Measurements from ENCODE around the gene LACTB.

Gene LACTB

GRCh38 chr15:63134245-63134985 is 12.8 kb downstream of the LACTB start:
- no peak for DNase-seq

DNA sequence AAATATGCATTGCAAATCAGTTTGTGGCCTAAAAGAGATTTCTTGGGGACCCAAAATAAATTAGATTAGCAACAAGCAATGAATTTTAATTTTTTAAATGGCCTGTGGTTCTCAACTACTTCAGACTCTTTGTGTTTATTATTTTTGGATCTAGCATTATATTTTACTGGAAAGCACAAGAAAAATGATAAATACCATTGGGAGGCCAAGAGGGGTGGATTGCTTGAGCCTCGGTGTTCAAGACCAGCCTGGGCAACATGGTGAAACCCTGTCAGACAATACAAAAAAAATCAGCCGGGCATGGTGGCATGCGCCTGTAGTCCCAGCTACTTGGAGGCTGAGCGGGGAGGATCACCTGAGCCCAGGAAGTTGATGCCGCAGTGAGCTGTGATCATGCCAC is 13.6 kb downstream of the LACTB start:
- DNase-seq = no peak

- DNase-seq = no peak
Measured at GRCh38 chr15:63135804-63136203, 14.1 kb downstream of the LACTB start.

GRCh38 chr15:63136742-63137141 is 15.1 kb downstream of the LACTB start:
- DNase-seq = no peak

GRCh38 chr15:63140936-63141335 is 19.3 kb downstream of the LACTB start:
- DNase-seq = no peak

DNA sequence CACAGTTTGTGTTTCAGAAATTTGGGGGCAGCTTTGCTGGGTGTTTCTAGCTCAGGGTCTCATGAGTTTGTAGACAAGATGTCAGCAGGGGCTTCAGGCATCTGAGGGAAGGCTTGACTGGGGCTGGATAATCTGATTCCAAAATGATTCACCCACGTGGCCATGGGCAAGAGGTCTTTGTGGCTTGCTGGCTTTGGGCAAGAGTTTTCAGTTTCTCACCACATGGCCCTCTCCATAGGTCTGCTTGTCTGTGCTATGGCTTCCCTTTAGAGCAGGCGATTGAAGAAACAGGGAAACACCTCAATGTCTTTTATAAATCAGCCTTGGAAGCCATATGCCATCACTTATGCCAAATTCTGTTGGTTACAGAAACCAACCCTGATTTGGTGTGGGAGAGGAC is 23.8 kb downstream of the LACTB start:
- DNase-seq = no peak

- no peak for DNase-seq
Measured at GRCh38 chr15:63146684-63147083, 25.0 kb downstream of the LACTB start.

GRCh38 chr15:63151665-63152064 is 30.0 kb downstream of the LACTB start:
- DNase-seq = no peak

DNA sequence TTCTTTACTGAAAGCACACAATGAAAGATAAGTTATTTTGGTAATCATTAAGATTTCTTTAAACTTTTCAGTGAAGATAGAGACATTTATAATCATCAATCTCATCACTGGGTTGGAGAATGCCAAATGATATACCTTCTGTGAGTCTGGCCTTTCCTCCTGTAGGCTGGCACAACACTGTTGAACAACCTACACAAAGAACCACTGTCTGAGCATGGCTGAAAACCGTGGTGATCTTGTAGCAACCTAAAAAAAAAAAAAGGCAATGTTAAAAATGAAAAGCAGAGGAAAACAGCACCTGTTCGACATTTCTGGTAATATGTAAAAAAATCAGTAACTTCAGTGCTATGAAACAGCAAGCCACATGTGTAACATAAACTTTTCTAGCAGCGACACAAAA is 33.8 kb downstream of the LACTB start:
- no peak for DNase-seq

DNA sequence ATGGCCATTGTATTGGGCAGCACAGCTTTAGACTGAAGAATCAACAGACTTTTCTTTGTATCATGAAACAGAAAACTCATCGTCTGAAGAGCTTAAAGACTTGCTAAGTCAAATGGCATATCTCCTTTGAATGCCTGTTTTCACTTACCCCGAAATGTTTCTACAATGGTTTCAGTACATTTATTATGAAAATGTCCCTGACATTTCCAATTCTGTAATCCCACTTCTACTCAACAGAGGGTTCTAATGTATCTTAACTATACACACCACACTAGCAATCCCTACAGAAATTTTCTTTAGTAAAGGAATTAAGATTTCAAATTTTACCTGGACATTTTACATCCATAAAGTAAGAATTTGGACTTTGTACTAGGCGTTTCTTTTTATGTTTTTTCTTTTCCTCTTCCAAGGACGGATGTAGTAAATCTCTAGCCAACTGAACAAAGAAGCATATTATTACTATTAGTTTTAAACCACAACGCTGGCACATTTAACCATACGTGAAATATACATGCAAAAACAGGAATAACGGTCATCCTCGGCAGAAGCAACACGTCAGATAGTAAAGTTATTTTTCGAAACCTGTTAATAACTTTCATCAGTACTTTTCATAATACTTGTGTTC is 34.5 kb downstream of the LACTB start:
- no peak for DNase-seq

- DNase-seq = no peak
Measured at GRCh38 chr15:63156755-63157117, 35.1 kb downstream of the LACTB start.

- DNase-seq = peak; percentile 71
Measured at GRCh38 chr15:63157118-63157843, 35.6 kb downstream of the LACTB start, which contains the start of gene RPS27L. RPS27L (minus strand) TSS chr15:63157477; CDS start chr15:63157405, 72 bp downstream.

GRCh38 chr15:63157891-63158431 is 36.3 kb downstream of the LACTB start:
- no peak for DNase-seq

GRCh38 chr15:63160638-63161037 is 39.0 kb downstream of the LACTB start:
- DNase-seq = no peak

GRCh38 chr15:63163217-63163616 is 41.6 kb downstream of the LACTB start:
- DNase-seq = no peak

- no peak for DNase-seq
Measured at GRCh38 chr15:63165166-63165859, 43.7 kb downstream of the LACTB start.

DNA sequence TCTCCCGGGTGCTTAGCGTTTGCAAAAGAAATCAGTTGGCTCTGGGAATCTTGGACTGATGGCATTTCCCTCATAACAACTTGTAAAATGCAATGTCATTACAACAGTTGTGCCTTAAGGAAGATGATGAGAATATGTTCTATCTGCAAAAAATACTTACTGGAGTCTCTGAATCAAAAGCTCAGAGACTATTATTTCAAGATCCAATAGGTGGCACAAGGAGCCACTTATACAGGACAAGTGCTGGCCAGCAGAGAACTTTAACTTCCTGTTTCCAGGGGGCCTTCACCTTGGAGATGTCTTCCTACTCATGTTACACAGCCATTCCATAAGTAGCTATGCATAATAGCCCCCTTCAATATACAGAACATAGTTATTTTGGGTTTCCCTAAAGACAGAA is 44.6 kb downstream of the LACTB start:
- no peak for DNase-seq

- DNase-seq = no peak
Measured at GRCh38 chr15:63169788-63170187, 48.1 kb downstream of the LACTB start.

DNA sequence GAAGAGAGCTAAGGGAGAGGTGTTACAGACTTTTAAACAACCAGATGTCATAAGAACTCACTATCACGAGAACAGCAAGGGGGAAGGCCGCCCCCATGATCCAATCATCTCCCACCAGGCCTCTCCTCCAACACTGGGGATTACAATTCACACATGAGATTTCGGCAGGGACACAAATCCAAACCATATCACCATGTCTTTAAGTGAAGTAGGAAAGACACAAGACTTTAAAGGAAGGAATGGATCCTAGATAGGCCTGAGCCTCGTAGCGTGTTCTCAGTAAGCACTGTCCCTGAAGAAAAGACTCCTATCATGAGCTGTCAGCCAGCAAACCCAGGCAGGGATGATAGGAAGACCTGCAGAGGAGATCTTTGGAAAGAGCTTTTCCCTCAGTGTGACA is 50.7 kb downstream of the LACTB start:
- DNase-seq = no peak

DNA sequence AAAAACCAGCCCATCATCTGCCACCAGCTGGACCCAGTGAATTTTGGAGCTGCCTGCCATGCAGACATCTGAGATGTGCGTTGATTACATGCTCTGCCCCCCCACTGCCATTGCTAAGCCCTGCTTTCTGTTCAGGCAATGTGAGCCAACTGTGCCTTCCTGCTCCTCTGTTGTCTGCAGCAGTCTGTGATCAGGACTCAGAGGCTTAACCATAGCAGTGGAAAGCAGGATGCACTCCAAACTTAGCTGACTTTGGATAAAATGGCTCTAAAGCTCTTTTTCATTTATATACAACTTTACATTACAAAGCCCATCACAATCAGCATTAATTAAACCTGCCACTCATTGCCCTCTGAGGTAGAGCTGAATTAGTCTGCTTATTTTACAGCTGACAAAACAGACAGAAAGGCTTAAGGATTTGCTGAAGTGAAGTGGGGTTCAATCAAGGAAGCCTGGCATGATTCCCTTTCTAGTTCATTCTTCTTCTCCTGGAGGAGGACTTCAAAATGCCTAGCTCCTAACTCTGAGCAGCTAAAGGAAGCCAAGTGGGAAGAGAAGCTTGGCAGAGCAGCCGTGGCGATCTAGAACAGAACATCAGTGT is 51.3 kb downstream of the LACTB start:
- no peak for DNase-seq

GRCh38 chr15:63176302-63176701 is 54.6 kb downstream of the LACTB start:
- DNase-seq = no peak

DNA sequence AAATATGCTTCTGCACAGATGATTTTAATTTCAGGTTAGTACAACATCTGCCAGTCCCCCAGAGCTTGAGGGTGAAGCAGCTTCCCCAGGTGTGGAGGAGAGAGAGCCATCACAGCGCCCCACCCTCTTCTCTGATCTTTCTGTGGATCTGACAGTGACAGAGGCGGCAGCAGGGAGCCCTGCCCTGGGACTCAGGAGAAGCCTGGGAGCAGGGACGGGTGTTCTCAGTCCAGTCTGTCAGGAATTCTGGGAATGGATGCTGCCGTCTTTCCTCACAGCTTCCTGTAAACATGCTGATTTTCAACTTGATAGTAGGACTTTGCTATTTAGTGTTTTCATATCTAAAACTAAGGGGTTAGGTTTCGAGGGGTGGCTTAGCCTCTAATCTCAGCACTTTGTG is 56.4 kb downstream of the LACTB start:
- DNase-seq = no peak

GRCh38 chr15:63180746-63181145 is 59.1 kb downstream of the LACTB start:
- DNase-seq = no peak

All from NCI-H1436 treated with DMSO at 0.1 percent for 48 hours (cell line).